Panc1 (cell line): ENCODE results near the gene ZNF662.

Experiments
- POLR2AphosphoS5 ChIP-seq: IDR thresholded peaks from 2 replicates; pipeline ENCODE4 v1.6.1; 2012; ENCODE audit warnings: mild to moderate bottlenecking, low read depth, low read length, moderate library complexity
- SIN3A ChIP-seq: IDR thresholded peaks from 2 replicates; pipeline ENCODE4 v1.6.1; 2012; ENCODE audit warnings: low read depth, mild to moderate bottlenecking, low read length, moderate library complexity, borderline replicate concordance; ENCODE audit not compliant: insufficient read depth
- TF ChIP-seq, protein P1 (sequence below): fragments of 450-650 bp; IDR thresholded peaks from 2 replicates; pipeline ENCODE4 v1.5.1; 2017; ENCODE audit warnings: mild to moderate bottlenecking
- TF ChIP-seq, protein P2 (sequence below), 2 experiments: IDR thresholded peaks; 2 replicates each; pipeline ENCODE4 v1.6.1; 2011 to 2012; ENCODE audit warnings: low read depth in 2 of 2, control low read depth in 1 of 2, low read length in 1 of 2, mild to moderate bottlenecking in 1 of 2, moderate library complexity in 1 of 2; ENCODE audit not compliant: insufficient read depth in 1 of 2

DNA sequence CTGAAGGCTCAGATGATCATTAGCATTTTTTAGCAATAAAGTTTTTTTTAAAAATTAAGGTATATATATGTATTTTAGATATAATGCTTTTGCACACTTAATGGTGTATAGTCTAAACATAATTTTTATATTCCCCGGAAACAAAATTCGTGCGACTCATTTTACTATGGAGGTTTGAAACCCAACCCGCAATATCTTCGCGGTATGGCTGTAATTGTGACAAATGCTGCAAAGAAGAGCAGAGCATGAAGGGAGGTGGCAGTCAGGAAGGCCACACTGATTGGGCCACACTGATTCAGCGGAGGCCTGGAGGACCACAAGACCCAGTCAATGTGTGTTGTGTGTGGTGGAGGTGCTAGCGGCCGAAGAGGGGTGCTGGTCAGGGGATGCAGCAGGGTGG, 25.8 kb upstream of the ZNF662 start:
- TF ChIP-seq, protein P1, sequence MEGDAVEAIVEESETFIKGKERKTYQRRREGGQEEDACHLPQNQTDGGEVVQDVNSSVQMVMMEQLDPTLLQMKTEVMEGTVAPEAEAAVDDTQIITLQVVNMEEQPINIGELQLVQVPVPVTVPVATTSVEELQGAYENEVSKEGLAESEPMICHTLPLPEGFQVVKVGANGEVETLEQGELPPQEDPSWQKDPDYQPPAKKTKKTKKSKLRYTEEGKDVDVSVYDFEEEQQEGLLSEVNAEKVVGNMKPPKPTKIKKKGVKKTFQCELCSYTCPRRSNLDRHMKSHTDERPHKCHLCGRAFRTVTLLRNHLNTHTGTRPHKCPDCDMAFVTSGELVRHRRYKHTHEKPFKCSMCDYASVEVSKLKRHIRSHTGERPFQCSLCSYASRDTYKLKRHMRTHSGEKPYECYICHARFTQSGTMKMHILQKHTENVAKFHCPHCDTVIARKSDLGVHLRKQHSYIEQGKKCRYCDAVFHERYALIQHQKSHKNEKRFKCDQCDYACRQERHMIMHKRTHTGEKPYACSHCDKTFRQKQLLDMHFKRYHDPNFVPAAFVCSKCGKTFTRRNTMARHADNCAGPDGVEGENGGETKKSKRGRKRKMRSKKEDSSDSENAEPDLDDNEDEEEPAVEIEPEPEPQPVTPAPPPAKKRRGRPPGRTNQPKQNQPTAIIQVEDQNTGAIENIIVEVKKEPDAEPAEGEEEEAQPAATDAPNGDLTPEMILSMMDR = no peak
- TF ChIP-seq, protein P2, sequence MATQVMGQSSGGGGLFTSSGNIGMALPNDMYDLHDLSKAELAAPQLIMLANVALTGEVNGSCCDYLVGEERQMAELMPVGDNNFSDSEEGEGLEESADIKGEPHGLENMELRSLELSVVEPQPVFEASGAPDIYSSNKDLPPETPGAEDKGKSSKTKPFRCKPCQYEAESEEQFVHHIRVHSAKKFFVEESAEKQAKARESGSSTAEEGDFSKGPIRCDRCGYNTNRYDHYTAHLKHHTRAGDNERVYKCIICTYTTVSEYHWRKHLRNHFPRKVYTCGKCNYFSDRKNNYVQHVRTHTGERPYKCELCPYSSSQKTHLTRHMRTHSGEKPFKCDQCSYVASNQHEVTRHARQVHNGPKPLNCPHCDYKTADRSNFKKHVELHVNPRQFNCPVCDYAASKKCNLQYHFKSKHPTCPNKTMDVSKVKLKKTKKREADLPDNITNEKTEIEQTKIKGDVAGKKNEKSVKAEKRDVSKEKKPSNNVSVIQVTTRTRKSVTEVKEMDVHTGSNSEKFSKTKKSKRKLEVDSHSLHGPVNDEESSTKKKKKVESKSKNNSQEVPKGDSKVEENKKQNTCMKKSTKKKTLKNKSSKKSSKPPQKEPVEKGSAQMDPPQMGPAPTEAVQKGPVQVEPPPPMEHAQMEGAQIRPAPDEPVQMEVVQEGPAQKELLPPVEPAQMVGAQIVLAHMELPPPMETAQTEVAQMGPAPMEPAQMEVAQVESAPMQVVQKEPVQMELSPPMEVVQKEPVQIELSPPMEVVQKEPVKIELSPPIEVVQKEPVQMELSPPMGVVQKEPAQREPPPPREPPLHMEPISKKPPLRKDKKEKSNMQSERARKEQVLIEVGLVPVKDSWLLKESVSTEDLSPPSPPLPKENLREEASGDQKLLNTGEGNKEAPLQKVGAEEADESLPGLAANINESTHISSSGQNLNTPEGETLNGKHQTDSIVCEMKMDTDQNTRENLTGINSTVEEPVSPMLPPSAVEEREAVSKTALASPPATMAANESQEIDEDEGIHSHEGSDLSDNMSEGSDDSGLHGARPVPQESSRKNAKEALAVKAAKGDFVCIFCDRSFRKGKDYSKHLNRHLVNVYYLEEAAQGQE (IDR thresholded peaks at IDR 0.05; ENCODE audit: insufficient read depth in 1 of 2, low read depth in 2 of 2, low read length in 1 of 2) = no peak
- TF ChIP-seq SIN3A (no peak), POLR2AphosphoS5 (no peak)
